Naive thymus-derived CD4-positive, alpha-beta T cell (primary cell): ENCODE results near the gene NDUFA13. TPM values are rescaled to one million over a fixed set of nuclear protein-coding genes. Genes with fewer than 3 reads are reported as not detected.

ENCODE experiments used
- ATAC-seq: fragments of 150-1000 bp; cut with Tn5 transposase; 2 replicates; pipeline ENCODE4 v1.10.0; 2021; ENCODE audit warnings: mild to moderate bottlenecking, moderate library complexity
- CTCF ChIA-PET: fragments of 350-600 bp; sonication (Branson Sonifier 250); formaldehyde crosslinking; loops from one replicate; lab custom pipeline; 2021; ENCODE audit warnings: antibody characterized with exemption; lab: Charles Lee
- POLR2A ChIA-PET: fragments of 350-600 bp; sonication (Branson Sonifier 250); formaldehyde crosslinking; loops from one replicate; lab custom pipeline; 2021; ENCODE audit warnings: antibody characterized with exemption, inconsistent platforms; lab: Charles Lee
- DNase-seq, 9 donors: peaks; one replicate each; pipeline versions ENCODE4 v3.0.0 to v3.0.0-alpha.2; 2020 to 2022; ENCODE audit warnings: mixed read lengths in 1 of 9
- H3K27ac ChIP-seq: one replicate; pipeline ENCODE4 v1.7.0; 2013; ENCODE audit warnings: mild to moderate bottlenecking, low read depth, low read length, moderate library complexity
- H3K27me3 ChIP-seq, 2 donors: one replicate each; pipeline ENCODE4 v1.7.0; 2013; ENCODE audit warnings: low read length in 2 of 2, mild to moderate bottlenecking in 2 of 2, moderate library complexity in 2 of 2; ENCODE audit not compliant: control insufficient read depth in 2 of 2, insufficient read depth in 2 of 2
- H3K36me3 ChIP-seq, 3 experiments: 1 replicate in 2 of 3; 2 replicates in 1 of 3; pipeline ENCODE4 v1.7.0; 2013; ENCODE audit warnings: low read length in 3 of 3, mild to moderate bottlenecking in 3 of 3, moderate library complexity in 1 of 3; ENCODE audit not compliant: insufficient read depth in 3 of 3, control insufficient read depth in 2 of 3
- H3K4me1 ChIP-seq, 2 donors: one replicate each; pipeline ENCODE4 v1.7.0; 2013; ENCODE audit warnings: low read length in 2 of 2, mild to moderate bottlenecking in 2 of 2, moderate library complexity in 1 of 2; ENCODE audit not compliant: control insufficient read depth in 2 of 2, insufficient read depth in 2 of 2
- H3K4me3 ChIP-seq: 2 replicates; pipeline ENCODE4 v1.7.0; 2013; ENCODE audit warnings: mild to moderate bottlenecking, low read length
- H3K9me3 ChIP-seq, 3 experiments: 1 replicate in 2 of 3; 2 replicates in 1 of 3; pipeline ENCODE4 v1.7.0; 2013; ENCODE audit warnings: low read length in 3 of 3; ENCODE audit not compliant: control insufficient read depth in 2 of 3
- H3K27ac Mint-ChIP-seq, 9 donors: one replicate each; pipeline ENCODE4 v1.8.0; 2020 to 2022; ENCODE audit warnings: mixed read lengths in 9 of 9, mild to moderate bottlenecking in 8 of 9, moderate library complexity in 5 of 9, inconsistent platforms in 2 of 9
- H3K27me3 Mint-ChIP-seq, 5 donors: one replicate each; pipeline ENCODE4 v1.8.0; 2021 to 2022; ENCODE audit warnings: mixed read lengths in 5 of 5, mild to moderate bottlenecking in 1 of 5
- H3K36me3 Mint-ChIP-seq, 5 donors: one replicate each; pipeline ENCODE4 v1.8.0; 2020 to 2022; ENCODE audit warnings: mixed read lengths in 5 of 5, mild to moderate bottlenecking in 3 of 5, inconsistent platforms in 1 of 5
- H3K4me1 Mint-ChIP-seq, 7 donors: one replicate each; pipeline ENCODE4 v1.8.0; 2020 to 2022; ENCODE audit warnings: mixed read lengths in 7 of 7, mild to moderate bottlenecking in 3 of 7, inconsistent platforms in 1 of 7
- H3K4me3 Mint-ChIP-seq, 10 donors: one replicate each; pipeline ENCODE4 v1.8.0; 2020 to 2022; ENCODE audit warnings: mild to moderate bottlenecking in 10 of 10, mixed read lengths in 10 of 10, moderate library complexity in 6 of 10, inconsistent platforms in 2 of 10
- H3K9me3 Mint-ChIP-seq, 11 donors: one replicate each; pipeline ENCODE4 v1.8.0; 2020 to 2022; ENCODE audit warnings: mixed read lengths in 11 of 11, mild to moderate bottlenecking in 4 of 11, inconsistent platforms in 1 of 11, moderate library complexity in 1 of 11
- intact Hi-C, 2 donors: fragments of 100-400 bp; cut with micrococcal nuclease; formaldehyde crosslinking; loops; one replicate each; pipeline ENCODE4 v1.15.1; 2023
- polyA plus RNA-seq, 2 donors: library from polyadenylated mRNA; unstranded; fragments of 300-500 nt; fragmentation: Illumina TruSeq; gene quantifications; one replicate each; pipeline ENCODE4 v1.2.3, GENCODE V29; 2021
- total RNA-seq, 6 experiments: library from RNA in 5 of 6; stranded (reverse) in 5 of 6; gene quantifications; 1 replicate in 5 of 6; 2 replicates in 1 of 6; pipeline ENCODE4 v1.2.3 and lab custom pipeline; 2021 to 2026

NDUFA13 gene
- total and polyA plus RNA-seq, 7 experiments from 2014 or later: 172 to 380 (median 198) TPM

DNA sequence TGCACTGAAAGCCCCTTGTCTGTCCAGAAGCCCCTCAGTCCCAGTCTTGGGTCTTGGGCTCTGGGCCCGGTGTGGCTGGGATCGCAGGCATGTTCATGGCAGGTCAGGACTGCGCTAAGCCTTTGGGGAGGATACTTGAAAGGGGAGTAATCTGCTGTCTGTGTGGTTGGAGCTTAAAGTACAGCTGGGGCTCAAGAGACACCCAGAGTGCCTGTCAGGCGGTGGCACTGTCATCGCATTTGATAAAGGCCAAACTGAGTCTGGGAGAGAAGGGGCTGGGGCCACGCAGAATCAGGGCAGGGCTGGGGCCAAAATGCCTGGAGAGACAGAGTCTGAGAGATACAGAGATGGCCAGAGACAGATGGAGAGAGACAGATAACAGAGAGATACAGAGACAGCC lies 17.8 kb downstream of the NDUFA13 start:
- Mint-ChIP-seq H3K9me3 (peaks cover 0 to 4% (median 0%) of the 10 kb centered on the region in 11 donors), H3K4me3 (no peak overlapping the region), H3K36me3 (peaks cover 0 to 7% (median 0%) of the 10 kb centered on the region in 5 donors), H3K27ac (peak overlapping the region in 7 of 9 donors; percentile 6 to 76 (median 58)), H3K27me3 (peaks cover 0 to 17% (median 4%) of the 10 kb centered on the region in 5 donors), H3K4me1 (peaks cover 15 to 33% (median 27%) of the 10 kb centered on the region in 7 donors)
- CTCF ChIA-PET: interaction anchor here (0.6 to 1.4 kb wide), 2 partner anchors 425 to 504 kb away, joined by 3 to 5 read pairs; no protein-coding TSS in a partner anchor
- Histone ChIP-seq H3K36me3 (peaks cover 0 to 10% (median 0%) of the 10 kb centered on the region in 3 experiments), H3K9me3 (no peaks in the 10 kb centered on the region), H3K27me3 (no peaks in the 10 kb centered on the region), H3K4me1 (peaks cover 9 to 14% of the 10 kb centered on the region in 2 donors), H3K27ac (no peak overlapping the region), H3K4me3 (no peak overlapping the region)
- intact Hi-C loops: loop anchor here in 1 of 2 donors (2.0 to 5.0 kb wide), 2 partner anchors 21 to 93 kb away; partner anchors contain the start of gene LPAR2
- no peak for DNase-seq
- ATAC-seq: no peak
- POLR2A ChIA-PET: interaction anchor here (3.2 kb wide), 1 partner anchor 111 kb away, joined by 19 read pairs; the partner anchor contains the start of gene GMIP

DNA sequence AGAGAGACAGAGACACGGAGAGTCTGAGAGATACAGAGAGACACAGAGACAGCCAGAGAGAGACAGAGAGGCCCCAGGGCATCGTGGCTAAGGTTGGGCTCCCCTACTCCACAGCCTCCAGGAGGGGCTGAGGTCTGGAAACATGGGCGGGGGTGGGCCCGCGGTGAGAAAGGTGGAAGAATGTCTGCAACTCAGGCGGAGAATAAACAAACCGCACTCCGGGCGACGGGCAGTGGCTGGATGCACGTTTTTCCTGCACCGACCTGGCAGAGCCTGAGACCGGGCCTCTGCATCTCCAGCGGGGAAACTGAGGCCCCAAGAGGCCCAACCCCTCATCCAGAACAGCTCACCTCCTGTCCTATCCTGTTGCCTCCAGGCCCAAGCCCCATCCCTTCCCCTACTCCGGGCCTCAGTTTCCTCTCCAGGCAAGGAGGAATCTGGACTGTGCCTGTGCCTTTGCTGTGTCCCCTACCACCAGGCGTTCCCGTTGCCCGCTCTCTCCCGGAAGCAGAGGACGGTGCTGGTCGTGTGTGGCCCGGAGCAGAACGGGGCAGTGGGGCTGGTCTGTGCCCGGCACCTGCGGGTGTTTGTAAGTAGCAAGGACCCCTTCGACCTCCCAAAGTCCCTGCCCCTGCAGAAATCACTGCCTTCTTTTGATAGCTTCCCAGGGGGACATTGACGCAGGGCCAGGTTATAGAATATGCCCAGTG lies 18.7 kb downstream of the NDUFA13 start:
- Mint-ChIP-seq H3K27me3 (peaks cover 0 to 24% (median 4%) of the 10 kb centered on the region in 5 donors), H3K27ac (peak overlapping the region in 2 of 9 donors; percentile 58 to 70), H3K4me1 (peaks cover 15 to 36% (median 31%) of the 10 kb centered on the region in 7 donors), H3K36me3 (peaks cover 0 to 7% (median 0%) of the 10 kb centered on the region in 5 donors), H3K9me3 (peaks cover 0 to 4% (median 0%) of the 10 kb centered on the region in 11 donors), H3K4me3 (no peak overlapping the region)
- ChIA-PET POLR2A (interaction anchor here (0.5 to 3.2 kb wide), 2 partner anchors 110 to 274 kb away, joined by 5 to 19 read pairs; partner anchors contain the start of gene GMIP), CTCF (interaction anchor here (0.8 to 1.4 kb wide), 2 partner anchors 424 to 426 kb away, joined by 3 to 5 read pairs; no protein-coding TSS in a partner anchor)
- H3K4me1 ChIP-seq: peaks cover 10 to 18% of the 10 kb centered on the region in 2 donors
- no peak for DNase-seq
- no peaks in the 10 kb centered on the region for H3K9me3 ChIP-seq
- ATAC-seq: no peak
- no peak overlapping the region for H3K4me3 ChIP-seq
- H3K27ac ChIP-seq: no peak overlapping the region
- intact Hi-C loops: loop anchor here in 1 of 2 donors (5.0 kb wide), 2 partner anchors 93 to 288 kb away; partner anchors contain the start of genes LPAR2 and ZNF506
- H3K36me3 ChIP-seq: peaks cover 0 to 2% (median 0%) of the 10 kb centered on the region in 3 experiments
- no peaks in the 10 kb centered on the region for H3K27me3 ChIP-seq

DNA sequence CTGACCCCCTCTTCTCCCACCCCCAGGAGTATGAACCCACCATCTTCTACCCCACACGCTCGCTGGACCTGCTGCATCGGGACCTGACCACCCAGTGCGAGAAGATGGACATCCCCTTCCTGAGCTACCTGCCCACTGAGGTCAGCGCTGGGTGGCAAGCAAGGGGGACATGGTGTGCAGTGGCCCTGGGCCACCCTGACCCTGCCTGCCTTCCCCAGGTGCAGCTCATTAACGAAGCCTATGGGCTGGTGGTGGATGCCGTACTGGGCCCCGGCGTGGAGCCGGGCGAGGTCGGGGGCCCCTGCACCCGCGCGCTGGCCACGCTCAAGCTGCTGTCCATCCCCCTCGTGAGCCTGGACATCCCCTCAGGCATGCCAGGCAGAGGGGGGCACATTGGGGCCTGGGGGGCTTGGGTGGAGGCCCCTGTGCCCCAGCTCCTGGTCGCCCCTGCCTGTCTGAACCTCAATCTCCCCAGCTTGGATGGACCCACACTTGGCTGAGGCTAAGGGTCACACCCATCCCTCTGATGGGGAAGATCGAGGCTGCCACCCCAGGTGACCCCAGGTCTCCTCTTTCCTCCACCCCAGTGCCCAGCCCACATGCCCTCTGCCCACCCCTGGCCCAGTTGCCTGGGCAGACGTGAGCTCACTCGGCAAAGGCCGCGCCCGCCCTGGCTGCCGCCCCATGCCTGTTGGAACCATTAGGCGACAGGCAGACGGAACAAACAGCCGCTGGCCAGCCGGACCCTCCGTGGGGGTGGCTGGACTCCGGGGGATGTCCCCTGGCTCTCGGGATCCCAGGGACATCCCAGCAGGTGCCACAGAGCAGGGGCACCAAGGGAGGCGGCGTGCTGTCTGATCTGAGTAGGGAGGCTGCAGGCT lies 19.5 kb downstream of the NDUFA13 start:
- H3K9me3 Mint-ChIP-seq: peaks cover 0 to 4% (median 0%) of the 10 kb centered on the region in 11 donors
- DNase-seq (no peak), ATAC-seq (no peak)
- H3K4me1 ChIP-seq: peaks cover 10 to 18% of the 10 kb centered on the region in 2 donors
- H3K27me3 Mint-ChIP-seq: peaks cover 0 to 26% (median 4%) of the 10 kb centered on the region in 5 donors
- POLR2A ChIA-PET: interaction anchor here (0.6 kb wide), 1 partner anchor 259 kb away, joined by 3 read pairs; no protein-coding TSS in a partner anchor
- no peak overlapping the region for H3K27ac Mint-ChIP-seq
- no peaks in the 10 kb centered on the region for H3K36me3 ChIP-seq
- H3K4me1 Mint-ChIP-seq: peaks cover 16 to 37% (median 33%) of the 10 kb centered on the region in 7 donors
- H3K4me3 ChIP-seq: no peak overlapping the region
- peaks cover 0 to 7% (median 0%) of the 10 kb centered on the region in 5 donors for H3K36me3 Mint-ChIP-seq
- no peaks in the 10 kb centered on the region for H3K9me3 ChIP-seq
- intact Hi-C loops: loop anchor here in 1 of 2 donors (5.0 kb wide), 1 partner anchor 287 kb away; the partner anchor contains the start of gene ZNF506
- CTCF ChIA-PET: interaction anchor here (0.8 kb wide), 1 partner anchor 425 kb away, joined by 3 read pairs; no protein-coding TSS in a partner anchor
- H3K27me3 ChIP-seq: no peaks in the 10 kb centered on the region
- peak overlapping the region in 2 of 10 donors; percentile 51 to 56 for H3K4me3 Mint-ChIP-seq
- no peak overlapping the region for H3K27ac ChIP-seq

DNA sequence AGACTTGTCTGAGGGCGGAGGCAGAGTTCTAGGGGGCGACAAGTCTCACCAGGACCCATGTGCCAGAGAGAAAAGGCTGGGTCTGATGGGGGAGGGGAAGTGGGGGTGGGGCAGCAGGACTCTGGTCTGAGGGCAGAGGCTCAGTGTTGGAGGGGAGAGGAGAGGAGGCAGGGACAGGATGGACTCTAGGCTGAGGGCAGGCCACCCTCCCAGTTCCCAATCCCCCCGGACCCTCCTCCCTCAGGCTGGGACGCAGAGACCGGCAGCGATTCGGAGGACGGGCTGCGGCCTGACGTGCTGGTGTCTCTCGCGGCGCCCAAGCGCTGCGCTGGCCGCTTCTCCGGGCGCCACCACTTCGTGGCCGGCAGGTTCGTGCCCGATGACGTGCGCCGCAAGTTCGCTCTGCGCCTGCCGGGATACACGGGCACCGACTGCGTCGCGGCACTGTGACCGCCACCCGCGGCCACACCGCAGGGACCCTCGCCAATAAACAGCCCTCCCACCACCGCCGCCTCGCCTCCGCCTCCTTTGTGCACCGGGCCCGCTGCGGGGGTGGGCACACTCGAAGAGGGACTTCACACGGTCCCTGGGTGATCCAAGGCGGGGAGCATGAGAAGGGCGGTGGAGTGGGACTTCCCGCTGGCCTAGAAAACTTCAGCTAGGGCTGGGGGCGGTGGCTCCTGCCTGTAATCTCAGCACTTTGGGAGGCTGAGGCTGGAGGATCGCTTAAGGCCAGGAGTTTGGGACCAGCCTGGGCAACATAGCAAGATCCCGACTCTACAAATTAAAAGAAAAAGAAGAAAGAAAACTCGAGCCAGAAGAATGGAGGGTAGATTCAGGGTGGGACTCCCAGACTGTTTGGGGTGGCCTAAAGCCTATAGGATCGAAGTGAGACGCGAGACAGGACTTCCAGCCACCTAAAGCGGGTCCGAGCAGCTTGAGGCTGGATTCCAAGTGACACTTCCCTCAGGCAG lies 21.3 kb downstream of the NDUFA13 start:
- peaks cover 0 to 31% (median 4%) of the 10 kb centered on the region in 5 donors for H3K27me3 Mint-ChIP-seq
- Histone ChIP-seq H3K36me3 (no peaks in the 10 kb centered on the region), H3K27me3 (no peaks in the 10 kb centered on the region), H3K27ac (no peak overlapping the region), H3K4me3 (no peak overlapping the region), H3K4me1 (peaks cover 15 to 28% of the 10 kb centered on the region in 2 donors), H3K9me3 (no peaks in the 10 kb centered on the region)
- H3K9me3 Mint-ChIP-seq: peaks cover 0 to 4% (median 0%) of the 10 kb centered on the region in 11 donors
- DNase-seq (peak in 1 of 9 donors; percentile 43), ATAC-seq (peak; percentile 27)
- ChIA-PET CTCF (no interaction called here), POLR2A (interaction anchor here (0.8 kb wide), 1 partner anchor 41 kb away, joined by 3 read pairs; no protein-coding TSS in a partner anchor)
- peak overlapping the region in 7 of 9 donors; percentile 34 to 86 (median 79) for H3K27ac Mint-ChIP-seq
- intact Hi-C loops: loop anchor here in 1 of 2 donors (2.0 to 5.0 kb wide), 2 partner anchors 61 to 285 kb away; partner anchors contain the start of gene ZNF506
- H3K4me3 Mint-ChIP-seq: peak overlapping the region in 9 of 10 donors; percentile 62 to 84 (median 74)
- H3K36me3 Mint-ChIP-seq: peaks cover 0 to 7% (median 0%) of the 10 kb centered on the region in 5 donors
- peaks cover 18 to 46% (median 38%) of the 10 kb centered on the region in 7 donors for H3K4me1 Mint-ChIP-seq

DNA sequence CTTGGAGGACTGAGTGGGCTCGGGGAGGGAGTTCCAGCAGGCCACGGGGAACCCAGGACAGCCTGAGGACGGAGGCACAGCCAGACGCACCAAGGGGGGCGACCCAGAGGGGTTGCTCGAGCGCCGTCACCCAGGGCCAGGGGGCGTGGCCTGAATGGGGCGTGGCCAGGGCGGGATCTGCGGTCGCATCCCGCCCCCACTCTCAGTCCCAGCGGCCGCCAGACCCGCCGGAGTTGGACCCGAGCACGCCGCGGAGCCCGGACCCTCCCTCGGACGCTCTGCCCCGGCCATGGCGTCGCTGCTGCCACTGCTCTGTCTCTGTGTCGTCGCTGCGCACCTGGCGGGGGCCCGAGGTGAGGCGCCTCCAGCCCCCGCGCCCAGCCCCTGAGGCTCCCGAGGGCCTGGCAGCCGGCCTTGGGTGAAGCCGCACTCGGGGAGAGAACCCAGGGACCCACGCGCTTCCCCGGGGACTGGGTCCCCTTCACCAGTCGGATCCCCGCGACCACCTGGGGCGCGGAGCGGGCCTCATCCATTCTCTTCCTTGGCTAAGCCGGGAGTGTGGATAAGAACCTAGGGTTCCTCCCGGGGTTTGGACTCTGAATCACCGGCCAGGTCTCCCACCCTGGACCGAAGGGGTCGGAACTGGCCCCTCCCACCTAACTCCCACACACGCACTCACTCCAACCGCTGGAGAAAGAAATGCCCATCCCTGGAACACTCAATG lies 22.2 kb downstream of the NDUFA13 start, which contains the start of gene CILP2:
CILP2 (plus strand) TSS at position 205 of the 724 bp plus-strand sequence; CDS start at position 290, 85 bp downstream.
- Histone ChIP-seq H3K4me1 (peaks cover 15 to 25% of the 10 kb centered on the region in 2 donors), H3K27ac (no peak within 1 kb of the TSS), H3K9me3 (no peaks in the 10 kb centered on the region), H3K27me3 (no peaks in the 10 kb centered on the region), H3K36me3 (no peaks in the 10 kb centered on the region), H3K4me3 (no peak within 1 kb of the TSS)
- DNase-seq: peak in 3 of 9 donors; percentile 36 to 43 (median 37)
- ATAC-seq: no peak
- ChIA-PET POLR2A (no interaction called here), CTCF (interaction anchor here (0.8 to 1.0 kb wide), 2 partner anchors 9 to 17 kb away, joined by 3 read pairs; no protein-coding TSS in a partner anchor)
- peak within 1 kb of the TSS; percentile 10 to 84 (median 73) for H3K4me3 Mint-ChIP-seq
- intact Hi-C loops: loop anchor here in 1 of 2 donors (2.0 to 5.0 kb wide), 2 partner anchors 61 to 284 kb away; partner anchors contain the start of gene ZNF506
- H3K36me3 Mint-ChIP-seq: peaks cover 0 to 7% (median 0%) of the 10 kb centered on the region in 5 donors
- H3K27ac Mint-ChIP-seq: peak within 1 kb of the TSS in 7 of 9 donors; percentile 13 to 86 (median 79)
- peaks cover 0 to 4% (median 0%) of the 10 kb centered on the region in 11 donors for H3K9me3 Mint-ChIP-seq
- H3K27me3 Mint-ChIP-seq: peaks cover 0 to 31% (median 4%) of the 10 kb centered on the region in 5 donors
- peaks cover 17 to 45% (median 38%) of the 10 kb centered on the region in 7 donors for H3K4me1 Mint-ChIP-seq
